ENCODE data around the gene OCA2.

Gene OCA2

DNA sequence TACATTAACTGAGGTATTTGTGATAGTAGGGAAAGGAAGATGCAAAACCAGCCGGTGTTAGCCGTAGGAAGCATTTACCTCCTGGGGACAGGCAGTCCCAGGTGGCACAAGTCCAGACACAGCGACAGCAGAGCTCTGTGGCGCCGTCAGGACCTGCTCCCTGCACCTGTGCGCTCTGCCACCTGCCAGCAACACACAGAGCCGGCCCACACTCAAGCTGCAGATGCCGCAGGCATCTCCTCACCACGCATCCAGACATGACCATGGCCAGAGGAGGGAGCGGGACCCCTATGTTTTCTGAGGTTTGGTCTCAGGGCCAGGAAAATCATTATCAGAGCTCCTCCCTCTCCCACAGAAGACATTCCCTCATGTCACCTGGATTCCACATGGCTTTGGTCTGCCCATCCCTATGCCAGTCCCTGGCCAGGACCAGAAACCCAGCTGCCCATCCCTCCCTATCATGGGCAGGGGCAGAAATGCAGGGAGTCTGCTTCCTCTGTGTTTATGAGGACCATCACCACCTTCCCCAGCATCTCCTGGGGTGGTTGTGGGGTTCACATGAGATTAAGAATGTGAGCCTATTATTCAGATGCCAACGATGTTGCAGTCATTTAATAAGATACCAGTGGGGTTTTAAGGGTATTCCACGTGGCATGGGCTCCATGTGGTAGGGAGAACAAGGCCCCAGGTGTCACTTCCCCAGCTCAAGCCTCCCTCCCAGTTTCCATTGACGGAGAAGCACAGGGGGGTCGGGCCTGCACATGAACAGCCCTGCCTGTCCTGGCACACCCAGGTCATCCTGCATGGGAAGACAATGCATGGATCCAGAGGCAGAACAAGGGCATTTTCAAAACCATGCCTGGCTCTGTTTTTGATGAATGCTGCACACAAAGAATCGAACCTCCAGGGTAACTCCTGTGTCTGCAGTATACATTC is 251.1 kb downstream of the OCA2 start:
- Mint-ChIP-seq H3K36me3 (ENCODE audit: low read depth) (no peaks in the 10 kb centered on the region), H3K27me3 (ENCODE audit: low read depth, poor library complexity) (no peaks in the 10 kb centered on the region), H3K27ac (no peak overlapping the region), H3K9me3 (peaks cover 14% of the 10 kb centered on the region), H3K4me1 (peaks cover 17% of the 10 kb centered on the region), H3K4me3 (no peak overlapping the region)
- DNase-seq, result no peak
- TF ChIP-seq, protein P1, sequence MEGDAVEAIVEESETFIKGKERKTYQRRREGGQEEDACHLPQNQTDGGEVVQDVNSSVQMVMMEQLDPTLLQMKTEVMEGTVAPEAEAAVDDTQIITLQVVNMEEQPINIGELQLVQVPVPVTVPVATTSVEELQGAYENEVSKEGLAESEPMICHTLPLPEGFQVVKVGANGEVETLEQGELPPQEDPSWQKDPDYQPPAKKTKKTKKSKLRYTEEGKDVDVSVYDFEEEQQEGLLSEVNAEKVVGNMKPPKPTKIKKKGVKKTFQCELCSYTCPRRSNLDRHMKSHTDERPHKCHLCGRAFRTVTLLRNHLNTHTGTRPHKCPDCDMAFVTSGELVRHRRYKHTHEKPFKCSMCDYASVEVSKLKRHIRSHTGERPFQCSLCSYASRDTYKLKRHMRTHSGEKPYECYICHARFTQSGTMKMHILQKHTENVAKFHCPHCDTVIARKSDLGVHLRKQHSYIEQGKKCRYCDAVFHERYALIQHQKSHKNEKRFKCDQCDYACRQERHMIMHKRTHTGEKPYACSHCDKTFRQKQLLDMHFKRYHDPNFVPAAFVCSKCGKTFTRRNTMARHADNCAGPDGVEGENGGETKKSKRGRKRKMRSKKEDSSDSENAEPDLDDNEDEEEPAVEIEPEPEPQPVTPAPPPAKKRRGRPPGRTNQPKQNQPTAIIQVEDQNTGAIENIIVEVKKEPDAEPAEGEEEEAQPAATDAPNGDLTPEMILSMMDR (IDR thresholded peaks at IDR 0.05), result no peak

GRCh38 chr15:27846722-27847395 is 252.3 kb downstream of the OCA2 start:
- DNase-seq, result no peak
- H3K4me3 Mint-ChIP-seq, result no peak overlapping the region
- TF ChIP-seq, protein P1 (IDR thresholded peaks at IDR 0.05), result no peak
- no peak overlapping the region for H3K27ac Mint-ChIP-seq
- H3K4me1 Mint-ChIP-seq, result peaks cover 17% of the 10 kb centered on the region
- H3K36me3 Mint-ChIP-seq (ENCODE audit: low read depth), result no peaks in the 10 kb centered on the region
- H3K9me3 Mint-ChIP-seq, result peaks cover 11% of the 10 kb centered on the region
- H3K27me3 Mint-ChIP-seq (ENCODE audit: low read depth, poor library complexity), result no peaks in the 10 kb centered on the region

GRCh38 chr15:27845535-27846369 is 253.4 kb downstream of the OCA2 start:
- no peak for DNase-seq
- H3K36me3 Mint-ChIP-seq (ENCODE audit: low read depth), result no peaks in the 10 kb centered on the region
- H3K4me1 Mint-ChIP-seq, result peaks cover 11% of the 10 kb centered on the region
- TF ChIP-seq, protein P1 (IDR thresholded peaks at IDR 0.05), result no peak
- H3K4me3 Mint-ChIP-seq, result no peak overlapping the region
- no peak overlapping the region for H3K27ac Mint-ChIP-seq
- peaks cover 5% of the 10 kb centered on the region for H3K9me3 Mint-ChIP-seq
- H3K27me3 Mint-ChIP-seq (ENCODE audit: low read depth, poor library complexity), result no peaks in the 10 kb centered on the region

GRCh38 chr15:27844018-27844666 is 255.0 kb downstream of the OCA2 start:
- H3K27ac Mint-ChIP-seq, result no peak overlapping the region
- DNase-seq, result no peak
- H3K4me1 Mint-ChIP-seq, result peaks cover 9% of the 10 kb centered on the region
- H3K36me3 Mint-ChIP-seq (ENCODE audit: low read depth), result no peaks in the 10 kb centered on the region
- H3K27me3 Mint-ChIP-seq (ENCODE audit: low read depth, poor library complexity), result peaks cover 7% of the 10 kb centered on the region
- H3K9me3 Mint-ChIP-seq, result peaks cover 3% of the 10 kb centered on the region
- TF ChIP-seq, protein P1 (IDR thresholded peaks at IDR 0.05), result no peak
- no peak overlapping the region for H3K4me3 Mint-ChIP-seq

DNA sequence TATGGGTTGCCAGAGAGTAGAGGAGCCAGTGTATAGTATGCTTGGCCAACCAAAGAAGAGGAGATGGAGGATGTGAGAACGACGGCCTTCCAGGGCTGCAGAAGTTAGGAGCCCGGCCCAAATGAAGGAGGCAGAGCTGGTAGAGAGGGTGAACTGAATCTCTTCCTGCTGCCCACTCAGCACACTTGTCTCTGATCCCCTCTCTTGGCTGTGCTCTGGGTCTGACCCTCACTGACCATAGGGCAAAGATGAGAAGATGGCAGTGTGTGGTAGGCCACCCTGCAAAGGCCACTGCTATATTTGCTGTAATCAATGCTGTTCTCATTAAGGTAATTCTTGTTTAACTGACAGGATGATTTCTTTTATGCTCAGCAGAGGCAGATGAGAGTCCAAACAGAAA is 256.0 kb downstream of the OCA2 start:
- Mint-ChIP-seq H3K27ac (no peak overlapping the region), H3K9me3 (no peaks in the 10 kb centered on the region), H3K27me3 (ENCODE audit: low read depth, poor library complexity) (peaks cover 7% of the 10 kb centered on the region), H3K4me3 (no peak overlapping the region), H3K4me1 (peaks cover 10% of the 10 kb centered on the region), H3K36me3 (ENCODE audit: low read depth) (no peaks in the 10 kb centered on the region)
- DNase-seq, result no peak
- TF ChIP-seq, protein P1 (IDR thresholded peaks at IDR 0.05), result no peak
